ENCODE measurements around the gene LGALS7. TPM values are rescaled to one million over a fixed set of nuclear protein-coding genes. Genes with fewer than 3 reads are reported as not detected.

The LGALS7 gene
- total and polyA plus RNA-seq, 2 of the 13 experiments (the other 11 are each of a cell fraction or from before 2014, with no cell fraction given) = 0.73 TPM; not detected in 1

DNA sequence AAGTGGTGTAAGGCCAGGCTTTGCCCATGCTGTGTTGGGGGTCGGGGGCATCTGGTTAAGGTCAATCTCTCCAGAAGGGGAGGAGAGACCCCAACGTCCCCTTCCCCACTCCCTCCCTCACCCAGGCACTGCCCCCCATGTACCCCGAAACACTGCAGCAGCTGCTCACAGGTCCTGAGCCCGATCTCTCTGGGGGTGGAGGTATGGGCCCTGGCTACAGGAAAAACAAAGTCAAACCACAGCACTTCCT, 39.2 kb downstream of the LGALS7 start:
- DNase-seq (ENCODE audit: low spot score) (no peak), ATAC-seq (peak; percentile 5; the same call in 2 of the 3 replicates), FAIRE-seq (no peak)
- Histone ChIP-seq H3K9me3 (ENCODE audit: low read length) (no peaks in the 10 kb centered on the region), H2AFZ (ENCODE audit: low read length) (no peak overlapping the region), H3K27me3 (ENCODE audit: control insufficient read depth in 1 of 2, insufficient read depth in 2 of 2, low read length in 2 of 2) (no peaks in the 10 kb centered on the region), H3K79me2 (ENCODE audit: insufficient read depth, low read length) (no peaks in the 10 kb centered on the region), H3K36me3 (replicated peaks in 1 of 2; ENCODE audit: control insufficient read depth in 1 of 2, insufficient read depth in 2 of 2, low read length in 2 of 2) (peaks cover 4 to 12% of the 10 kb centered on the region in 2 experiments; a peak in 3 of 5 replicates), H3K4me2 (ENCODE audit: low read depth, low read length) (no peak overlapping the region), H3K4me3 (replicated peaks in 1 of 3; ENCODE audit: insufficient read depth in 1 of 3, low read depth in 2 of 3, low read length in 3 of 3) (no peak overlapping the region), H4K20me1 (ENCODE audit: insufficient read depth, low read length) (no peaks in the 10 kb centered on the region), H3K27ac (ENCODE audit: extremely low read length, insufficient read depth, low read length) (peak overlapping the region; percentile 33), H3K9ac (ENCODE audit: insufficient read depth, low read depth, low read length) (no peak overlapping the region), H3K4me1 (ENCODE audit: insufficient read depth, low read length) (peaks cover 47% of the 10 kb centered on the region)
- 81% methylated on average over 3 of the region's 4 CpGs for WGBS (ENCODE audit: low lambda C conversion rate)
- BruUV-seq (replicated peaks) = no TSS peak
- in situ Hi-C loops (cut with HindIII; ENCODE audit: extremely low pct_ligation_motif_present, low pct_unique_long_range_greater_than_20kb) = loop anchor here (25.0 kb wide), 1 partner anchor 178 kb away; the partner anchor contains the start of gene CCER2
- ChIA-PET POLR2A (interaction anchor here (0.5 to 2.0 kb wide), 5 partner anchors 62 to 115 kb away, joined by 3 to 10 read pairs (median 6); partner anchors contain the start of genes ECH1 and HNRNPL), CTCF (ENCODE audit: low intra/inter-chr PET ratio, low total read pairs) (no interaction called here)
- intact Hi-C loops (cut with micrococcal nuclease; ENCODE audit: unreplicated experiment) = loop anchor here (5.0 kb wide), 2 partner anchors 98 to 198 kb away; partner anchors contain the start of genes ECH1, MRPS12 and SARS2
- TF ChIP-seq ZNF780A (CRISPR knock-in tag; IDR thresholded peaks at IDR 0.05) (no peak), NCOA1 (CRISPR knock-in tag; IDR thresholded peaks at IDR 0.05) (no peak), CBX1 (IDR thresholded peaks at IDR 0.05; ENCODE audit: low read depth) (no peak), ZNF646 (CRISPR knock-in tag; IDR thresholded peaks at IDR 0.05) (no peak), EED (CRISPR knock-in tag; IDR thresholded peaks at IDR 0.05) (no peak), NR2F2 (IDR thresholded peaks at IDR 0.05; ENCODE audit: borderline replicate concordance, low read depth) (no peak), MLXIP (CRISPR knock-in tag; IDR thresholded peaks at IDR 0.05; ENCODE audit: borderline replicate concordance) (no peak), TIGD3 (CRISPR knock-in tag; IDR thresholded peaks at IDR 0.05; ENCODE audit: borderline replicate concordance) (no peak), HIC2 (CRISPR knock-in tag; IDR thresholded peaks at IDR 0.05; ENCODE audit: low read depth) (no peak)
- TF ChIP-seq, protein P1, sequence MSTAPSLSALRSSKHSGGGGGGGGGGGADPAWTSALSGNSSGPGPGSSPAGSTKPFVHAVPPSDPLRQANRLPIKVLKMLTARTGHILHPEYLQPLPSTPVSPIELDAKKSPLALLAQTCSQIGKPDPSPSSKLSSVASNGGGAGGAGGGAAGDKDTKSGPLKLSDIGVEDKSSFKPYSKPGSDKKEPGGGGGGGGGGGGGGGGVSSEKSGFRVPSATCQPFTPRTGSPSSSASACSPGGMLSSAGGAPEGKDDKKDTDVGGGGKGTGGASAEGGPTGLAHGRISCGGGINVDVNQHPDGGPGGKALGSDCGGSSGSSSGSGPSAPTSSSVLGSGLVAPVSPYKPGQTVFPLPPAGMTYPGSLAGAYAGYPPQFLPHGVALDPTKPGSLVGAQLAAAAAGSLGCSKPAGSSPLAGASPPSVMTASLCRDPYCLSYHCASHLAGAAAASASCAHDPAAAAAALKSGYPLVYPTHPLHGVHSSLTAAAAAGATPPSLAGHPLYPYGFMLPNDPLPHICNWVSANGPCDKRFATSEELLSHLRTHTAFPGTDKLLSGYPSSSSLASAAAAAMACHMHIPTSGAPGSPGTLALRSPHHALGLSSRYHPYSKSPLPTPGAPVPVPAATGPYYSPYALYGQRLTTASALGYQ (CRISPR knock-in tag; IDR thresholded peaks at IDR 0.05) = no peak

All from HepG2 (cell line).